ENCODE results near the gene NAIF1.

Gene NAIF1

DNA sequence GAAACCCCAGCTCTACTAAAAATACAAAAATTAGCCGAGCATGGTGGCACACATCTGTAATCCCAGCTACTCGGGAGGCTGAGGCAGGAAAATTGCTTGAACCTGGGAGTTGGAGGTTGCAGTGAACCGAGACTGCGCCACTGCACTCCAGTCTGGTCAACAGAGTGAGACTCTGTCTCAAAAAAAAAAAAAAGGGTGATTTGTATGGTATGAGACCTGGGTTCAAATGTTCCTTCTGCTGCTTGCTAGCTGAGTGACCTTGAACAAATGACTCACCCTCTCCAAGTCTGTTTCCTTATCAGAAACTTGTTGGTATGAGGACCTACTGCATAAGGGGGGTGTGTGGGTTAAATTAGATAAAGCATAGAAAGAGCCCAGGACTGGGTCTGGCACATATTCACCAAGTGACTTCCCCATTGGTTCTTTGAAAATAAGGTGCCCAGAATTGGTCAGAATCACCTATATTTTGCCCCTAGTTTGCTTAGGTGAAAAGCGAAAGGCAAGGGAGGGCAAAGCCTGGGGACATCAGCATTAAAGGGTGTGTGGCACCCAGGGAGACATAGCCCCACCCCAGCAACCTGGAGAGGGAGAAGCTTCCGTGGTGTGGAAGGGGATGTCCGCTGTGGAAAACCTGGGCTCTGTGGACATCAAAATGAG lies 10.9 kb upstream of the NAIF1 start:
- TF ChIP-seq, protein P1, sequence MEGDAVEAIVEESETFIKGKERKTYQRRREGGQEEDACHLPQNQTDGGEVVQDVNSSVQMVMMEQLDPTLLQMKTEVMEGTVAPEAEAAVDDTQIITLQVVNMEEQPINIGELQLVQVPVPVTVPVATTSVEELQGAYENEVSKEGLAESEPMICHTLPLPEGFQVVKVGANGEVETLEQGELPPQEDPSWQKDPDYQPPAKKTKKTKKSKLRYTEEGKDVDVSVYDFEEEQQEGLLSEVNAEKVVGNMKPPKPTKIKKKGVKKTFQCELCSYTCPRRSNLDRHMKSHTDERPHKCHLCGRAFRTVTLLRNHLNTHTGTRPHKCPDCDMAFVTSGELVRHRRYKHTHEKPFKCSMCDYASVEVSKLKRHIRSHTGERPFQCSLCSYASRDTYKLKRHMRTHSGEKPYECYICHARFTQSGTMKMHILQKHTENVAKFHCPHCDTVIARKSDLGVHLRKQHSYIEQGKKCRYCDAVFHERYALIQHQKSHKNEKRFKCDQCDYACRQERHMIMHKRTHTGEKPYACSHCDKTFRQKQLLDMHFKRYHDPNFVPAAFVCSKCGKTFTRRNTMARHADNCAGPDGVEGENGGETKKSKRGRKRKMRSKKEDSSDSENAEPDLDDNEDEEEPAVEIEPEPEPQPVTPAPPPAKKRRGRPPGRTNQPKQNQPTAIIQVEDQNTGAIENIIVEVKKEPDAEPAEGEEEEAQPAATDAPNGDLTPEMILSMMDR (IDR thresholded peaks at IDR 0.05), result no peak

DNA sequence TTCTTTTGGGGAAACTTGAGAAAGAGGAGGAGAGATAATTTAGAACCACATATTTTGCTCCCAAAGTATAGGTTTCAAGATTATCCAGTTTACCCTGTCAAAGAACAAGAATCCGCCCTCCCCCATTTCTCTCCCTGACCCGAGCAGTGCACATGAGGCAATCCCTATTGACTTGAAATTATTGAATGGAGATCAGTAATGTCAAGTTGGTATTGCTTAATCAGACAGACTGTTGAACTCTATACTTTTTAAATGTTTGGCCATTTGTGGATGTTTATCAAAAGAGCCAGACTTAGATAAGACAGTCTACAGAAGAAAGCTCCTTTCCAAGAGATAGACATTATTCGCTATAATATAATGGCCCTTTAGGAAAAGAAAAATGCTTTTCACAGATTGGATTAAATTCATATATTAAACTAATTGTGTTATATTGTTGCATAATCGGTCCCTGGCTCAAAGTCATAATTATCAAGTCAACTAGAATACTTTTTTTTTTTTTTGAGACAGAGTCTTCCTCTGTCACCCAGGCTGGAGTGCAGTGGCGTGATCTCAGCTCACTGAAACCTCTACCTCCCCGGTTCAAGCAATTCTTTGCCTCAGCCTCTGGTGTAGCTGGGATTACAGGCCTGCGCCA lies 6.2 kb upstream of the NAIF1 start:
- TF ChIP-seq, protein P1 (IDR thresholded peaks at IDR 0.05), result no peak

DNA sequence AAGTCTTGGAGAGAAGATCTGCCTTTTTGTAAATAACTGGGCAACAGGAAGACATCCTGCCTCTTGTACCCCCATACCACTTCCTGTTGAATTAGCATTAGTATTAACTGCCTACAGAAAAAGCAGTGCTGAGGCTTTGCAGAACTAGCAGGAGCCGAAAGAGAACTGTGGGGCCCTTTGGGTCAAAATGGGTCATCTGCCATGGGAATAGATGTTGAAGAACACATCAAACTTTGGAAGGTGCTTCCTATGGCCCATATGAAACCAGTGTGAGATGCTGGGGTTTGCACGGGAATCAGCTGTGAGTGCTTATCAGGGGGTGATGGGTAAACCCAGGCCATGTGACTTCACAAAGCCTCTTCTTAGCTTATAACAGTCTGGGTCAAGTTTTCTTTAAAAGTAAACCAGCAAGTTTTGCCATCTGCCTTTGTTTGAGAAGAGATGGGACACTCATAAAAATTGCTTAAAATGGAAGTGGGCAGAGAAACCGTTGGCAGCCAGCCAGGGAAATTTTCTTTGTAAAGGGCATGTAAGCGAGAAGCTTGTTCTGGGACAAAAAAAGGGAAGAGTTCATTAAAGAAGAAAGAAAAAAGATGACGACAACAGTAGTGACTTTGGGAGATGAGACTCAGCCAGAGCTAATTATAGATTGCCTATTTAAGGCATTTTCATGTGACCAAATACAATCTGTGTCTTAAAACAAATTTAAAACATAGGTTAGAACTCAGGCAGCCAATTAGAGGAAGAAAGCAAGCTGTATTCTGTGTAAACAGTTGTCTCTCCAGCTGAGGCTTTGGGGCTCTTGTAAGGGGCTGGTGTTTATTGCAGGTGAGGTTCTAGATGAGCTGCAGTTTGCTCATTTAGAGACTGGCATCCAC lies 5.3 kb upstream of the NAIF1 start:
- TF ChIP-seq, protein P1 (IDR thresholded peaks at IDR 0.05), result no peak

DNA sequence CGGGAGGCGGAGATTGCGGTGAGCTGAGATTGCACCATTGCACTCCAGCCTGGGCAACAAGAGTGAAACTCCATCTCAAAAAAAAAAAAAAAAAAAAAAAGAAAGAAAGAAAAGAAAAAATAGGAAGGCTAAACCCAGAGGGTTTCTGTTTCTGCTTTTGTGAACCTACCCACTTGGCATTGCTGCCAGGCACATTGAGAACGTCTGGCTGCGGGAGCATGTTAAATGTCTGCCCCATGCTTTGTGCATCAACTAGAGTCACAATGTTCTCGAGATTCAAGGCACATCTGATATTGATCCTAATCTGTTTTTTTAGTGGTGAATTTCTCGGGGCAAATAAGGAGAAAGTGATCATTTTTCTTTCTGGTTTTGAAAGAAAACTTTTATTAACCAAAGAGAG lies 3.8 kb upstream of the NAIF1 start:
- TF ChIP-seq, protein P1 (IDR thresholded peaks at IDR 0.05), result no peak

DNA sequence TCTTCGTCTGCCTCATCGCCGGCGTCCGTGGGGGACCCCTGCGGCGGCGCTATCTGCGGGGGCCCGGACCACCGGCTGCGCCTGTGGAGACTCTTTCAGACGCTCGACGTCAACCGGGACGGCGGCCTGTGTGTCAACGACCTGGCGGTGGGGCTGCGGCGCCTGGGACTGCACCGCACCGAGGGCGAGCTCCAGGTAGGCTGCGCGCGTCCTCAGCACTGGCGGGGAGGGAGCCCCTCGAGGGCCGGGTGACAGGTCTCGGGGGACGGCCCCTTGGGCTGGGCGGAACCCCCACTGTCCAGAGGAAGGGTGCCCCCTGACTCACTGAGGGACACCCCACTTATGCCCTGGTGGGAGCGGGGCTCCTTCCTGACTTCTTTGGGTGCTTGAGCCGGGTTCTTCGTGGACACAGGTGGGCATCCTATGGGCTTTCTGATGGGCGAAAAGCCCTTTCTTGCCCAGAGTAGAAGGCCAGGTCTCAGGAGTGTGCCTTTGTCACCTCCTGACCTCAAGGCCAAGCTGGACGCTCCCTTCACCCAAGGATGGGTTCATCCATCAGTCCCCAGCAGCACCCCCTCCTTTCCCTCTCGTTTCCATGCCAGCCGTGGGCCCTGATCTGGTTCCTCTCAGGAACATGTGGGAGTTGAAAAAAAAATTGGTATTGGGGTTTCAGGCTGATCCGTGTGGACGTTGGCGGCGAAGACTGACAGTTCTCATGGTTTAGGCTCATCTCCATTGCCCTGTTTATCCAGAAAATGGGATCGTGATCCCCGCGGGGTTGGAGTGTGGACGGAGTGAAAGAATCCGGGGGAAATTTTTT lies 1.5 kb upstream of the NAIF1 start:
- TF ChIP-seq, protein P1 (IDR thresholded peaks at IDR 0.05), result no peak

DNA sequence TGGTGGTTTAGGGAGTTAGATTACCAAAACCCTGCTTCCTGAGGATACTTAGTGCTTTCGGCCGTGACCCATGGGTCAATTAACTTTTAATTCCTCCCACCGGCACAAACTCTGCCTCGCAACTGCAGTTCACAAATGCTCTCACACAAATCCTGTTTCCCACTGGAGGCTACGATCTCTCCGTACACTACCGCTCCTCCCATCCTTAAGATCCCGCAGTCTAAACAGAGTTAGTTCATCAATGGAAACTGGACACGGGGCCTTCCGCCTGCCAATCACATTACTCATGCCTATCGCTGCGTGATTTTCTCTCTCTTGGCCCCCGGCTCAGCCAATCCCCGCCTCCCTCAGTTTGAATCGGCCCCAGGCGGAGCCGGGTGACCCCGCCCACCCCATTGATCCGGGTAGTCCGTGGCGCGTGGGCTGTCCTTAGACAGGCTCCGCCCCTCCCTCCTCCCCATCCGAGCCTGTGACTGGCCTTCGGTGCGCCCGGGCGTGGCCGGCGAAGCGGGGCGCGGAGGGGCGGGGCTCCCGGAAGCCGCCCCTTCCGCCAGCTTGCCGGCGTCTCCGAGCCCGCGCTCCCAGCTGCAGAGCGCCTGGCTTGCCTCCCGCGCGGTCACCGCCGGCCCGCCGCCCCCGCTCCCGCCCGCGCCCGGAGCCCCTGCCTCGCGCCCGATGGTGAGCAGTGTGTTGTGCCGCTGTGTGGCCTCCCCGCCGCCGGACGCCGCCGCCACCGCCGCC lies 695 bp upstream of the NAIF1 start, which contains the start of gene SLC25A25:
SLC25A25 (plus strand) TSS at position 588 of the 741 bp plus-strand sequence; CDS start at position 676, 88 bp downstream.
- TF ChIP-seq, protein P1 (IDR thresholded peaks at IDR 0.05), result no peak

Measured in LNCAP (cell line).